Astrocyte (in vitro differentiated cells and primary cell): ENCODE data around the gene TAMALIN. TPM values are rescaled to one million over a fixed set of nuclear protein-coding genes. Genes with fewer than 3 reads are reported as not detected.

Source experiments
- DNase-seq: peaks from one replicate; pipeline ENCODE4 v3.0.0-alpha.2; 2010; ENCODE audit warnings: low read depth
- FAIRE-seq: peaks from 2 replicates; lab custom pipeline; 2011; peaks lifted over from hg19 to GRCh38; lab: Jason Lieb, UNC
- H2AFZ ChIP-seq: 2 replicates; pipeline ENCODE4 v1.6.0; 2012; ENCODE audit warnings: low read depth, low read length, inconsistent platforms
- H3K27ac ChIP-seq: 2 replicates; pipeline ENCODE4 v1.5.1; 2011; ENCODE audit warnings: low read depth, low read length, inconsistent platforms
- H3K27me3 ChIP-seq: 2 replicates; pipeline ENCODE4 v1.6.0; 2011; ENCODE audit warnings: low read length, inconsistent platforms; ENCODE audit not compliant: insufficient read depth
- H3K36me3 ChIP-seq: 2 replicates; pipeline ENCODE4 v1.5.1; 2011; ENCODE audit warnings: low read length, inconsistent platforms; ENCODE audit not compliant: insufficient read depth
- H3K4me1 ChIP-seq: 2 replicates; pipeline ENCODE4 v1.5.1; 2011; ENCODE audit warnings: low read length, inconsistent platforms; ENCODE audit not compliant: insufficient read depth
- H3K4me2 ChIP-seq: 2 replicates; pipeline ENCODE4 v1.6.0; 2012; ENCODE audit warnings: low read length, inconsistent platforms
- H3K4me3 ChIP-seq: 2 replicates; pipeline ENCODE4 v1.5.1; 2011; ENCODE audit warnings: low read depth, mild to moderate bottlenecking, low read length, inconsistent platforms; ENCODE audit not compliant: insufficient read depth
- H3K79me2 ChIP-seq: 2 replicates; pipeline ENCODE4 v1.6.0; 2012; ENCODE audit warnings: mild to moderate bottlenecking, low read length, inconsistent platforms; ENCODE audit not compliant: insufficient read depth
- H3K9ac ChIP-seq: 2 replicates; pipeline ENCODE4 v1.6.0; 2012; ENCODE audit warnings: mild to moderate bottlenecking, low read length, inconsistent platforms
- H3K9me3 ChIP-seq: 2 replicates; pipeline ENCODE4 v1.5.1; 2012; ENCODE audit warnings: low read depth, mild to moderate bottlenecking, low read length, inconsistent platforms; ENCODE audit not compliant: insufficient read depth
- H4K20me1 ChIP-seq: 2 replicates; pipeline ENCODE4 v1.6.0; 2012; ENCODE audit warnings: low read length, inconsistent platforms; ENCODE audit not compliant: insufficient read depth
- H3K27ac Mint-ChIP-seq: one replicate; pipeline ENCODE4 v1.8.0; 2021; ENCODE audit warnings: mild to moderate bottlenecking, mixed read lengths; ENCODE audit not compliant: unreplicated experiment
- H3K27me3 Mint-ChIP-seq: one replicate; pipeline ENCODE4 v1.8.0; 2021; ENCODE audit warnings: low read depth, mixed read lengths; ENCODE audit not compliant: unreplicated experiment
- H3K36me3 Mint-ChIP-seq: one replicate; pipeline ENCODE4 v1.8.0; 2021; ENCODE audit warnings: low read depth, mixed read lengths; ENCODE audit not compliant: unreplicated experiment
- H3K4me1 Mint-ChIP-seq: one replicate; pipeline ENCODE4 v1.8.0; 2021; ENCODE audit warnings: low read depth, mixed read lengths; ENCODE audit not compliant: unreplicated experiment
- H3K4me3 Mint-ChIP-seq: one replicate; pipeline ENCODE4 v1.8.0; 2021; ENCODE audit warnings: mild to moderate bottlenecking, moderate library complexity, mixed read lengths; ENCODE audit not compliant: unreplicated experiment
- H3K9me3 Mint-ChIP-seq: one replicate; pipeline ENCODE4 v1.8.0; 2021; ENCODE audit warnings: mild to moderate bottlenecking, mixed read lengths; ENCODE audit not compliant: unreplicated experiment
- CTCF ChIP-seq: IDR thresholded peaks from 2 replicates; pipeline ENCODE4 v1.5.1; 2011; ENCODE audit warnings: low read depth, mild to moderate bottlenecking, inconsistent platforms, low read length, moderate library complexity; ENCODE audit not compliant: insufficient read depth
- EZH2 ChIP-seq: IDR thresholded peaks from 2 replicates; pipeline ENCODE4 v1.6.1; 2012; ENCODE audit warnings: mild to moderate bottlenecking, low read length, inconsistent platforms; ENCODE audit not compliant: insufficient read depth
- total RNA-seq: library from RNA; stranded (reverse); gene quantifications from 2 replicates; pipeline ENCODE4 v1.2.1, GENCODE V29; 2021

TAMALIN gene
- total RNA-seq, 1 donor from 2014 or later, result 9.6 TPM

- no peak overlapping the region for H3K27ac Mint-ChIP-seq
- H3K4me1 ChIP-seq, result peaks cover 13% of the 10 kb centered on the region
- H4K20me1 ChIP-seq, result peaks cover 6% of the 10 kb centered on the region
- FAIRE-seq (no peak), DNase-seq (peak; percentile 62)
- H3K9me3 ChIP-seq, result no peaks in the 10 kb centered on the region
- H3K27me3 ChIP-seq, result no peaks in the 10 kb centered on the region
- no peaks in the 10 kb centered on the region for H3K9me3 Mint-ChIP-seq
- H3K4me3 ChIP-seq, result no peak overlapping the region
- H3K4me3 Mint-ChIP-seq, result no peak overlapping the region
- peaks cover 13% of the 10 kb centered on the region for H3K27me3 Mint-ChIP-seq
- no peak overlapping the region for H3K4me2 ChIP-seq
- H3K36me3 ChIP-seq, result no peaks in the 10 kb centered on the region
- no peak overlapping the region for H2AFZ ChIP-seq
- no peaks in the 10 kb centered on the region for H3K36me3 Mint-ChIP-seq
- no peak overlapping the region for H3K27ac ChIP-seq
- no peaks in the 10 kb centered on the region for H3K79me2 ChIP-seq
- TF ChIP-seq EZH2 (no peak), CTCF (no peak)
- no peak overlapping the region for H3K9ac ChIP-seq
- no peaks in the 10 kb centered on the region for H3K4me1 Mint-ChIP-seq
Observed at GRCh38 chr12:52059582-52060497, 53.1 kb downstream of the TAMALIN start.

- peaks cover 16% of the 10 kb centered on the region for H3K27me3 Mint-ChIP-seq
- H3K9me3 Mint-ChIP-seq, result no peaks in the 10 kb centered on the region
- H3K9me3 ChIP-seq, result no peaks in the 10 kb centered on the region
- FAIRE-seq (no peak), DNase-seq (peak; percentile 40)
- no peaks in the 10 kb centered on the region for H3K36me3 Mint-ChIP-seq
- H4K20me1 ChIP-seq, result peaks cover 6% of the 10 kb centered on the region
- peaks cover 13% of the 10 kb centered on the region for H3K4me1 ChIP-seq
- H3K27me3 ChIP-seq, result no peaks in the 10 kb centered on the region
- H3K36me3 ChIP-seq, result no peaks in the 10 kb centered on the region
- no peak overlapping the region for H2AFZ ChIP-seq
- no peaks in the 10 kb centered on the region for H3K4me1 Mint-ChIP-seq
- H3K4me2 ChIP-seq, result no peak overlapping the region
- H3K9ac ChIP-seq, result no peak overlapping the region
- H3K4me3 Mint-ChIP-seq, result no peak overlapping the region
- H3K4me3 ChIP-seq, result no peak overlapping the region
- H3K27ac ChIP-seq, result no peak overlapping the region
- H3K27ac Mint-ChIP-seq, result no peak overlapping the region
- H3K79me2 ChIP-seq, result no peaks in the 10 kb centered on the region
- no peak for TF ChIP-seq CTCF
- TF ChIP-seq EZH2, result no peak
Observed at GRCh38 chr12:52060498-52061177, 53.9 kb downstream of the TAMALIN start.
